ENCODE results near the gene ZMYND11.

The ZMYND11 gene

GRCh38 chr10:135132-135600, at the start of gene ZMYND11:
TSS of gene ZMYND11 (plus strand) at chr10:135455. CDS start at chr10:180013, 44,558 bp downstream.
- in situ Hi-C loops (cut with MboI; ENCODE audit: low sequenced_read_pairs), result no loop called here

- in situ Hi-C loops (cut with MboI; ENCODE audit: low sequenced_read_pairs), result no loop called here
Observed at GRCh38 chr10:86031-86430, 49.2 kb upstream of the ZMYND11 start.

DNA sequence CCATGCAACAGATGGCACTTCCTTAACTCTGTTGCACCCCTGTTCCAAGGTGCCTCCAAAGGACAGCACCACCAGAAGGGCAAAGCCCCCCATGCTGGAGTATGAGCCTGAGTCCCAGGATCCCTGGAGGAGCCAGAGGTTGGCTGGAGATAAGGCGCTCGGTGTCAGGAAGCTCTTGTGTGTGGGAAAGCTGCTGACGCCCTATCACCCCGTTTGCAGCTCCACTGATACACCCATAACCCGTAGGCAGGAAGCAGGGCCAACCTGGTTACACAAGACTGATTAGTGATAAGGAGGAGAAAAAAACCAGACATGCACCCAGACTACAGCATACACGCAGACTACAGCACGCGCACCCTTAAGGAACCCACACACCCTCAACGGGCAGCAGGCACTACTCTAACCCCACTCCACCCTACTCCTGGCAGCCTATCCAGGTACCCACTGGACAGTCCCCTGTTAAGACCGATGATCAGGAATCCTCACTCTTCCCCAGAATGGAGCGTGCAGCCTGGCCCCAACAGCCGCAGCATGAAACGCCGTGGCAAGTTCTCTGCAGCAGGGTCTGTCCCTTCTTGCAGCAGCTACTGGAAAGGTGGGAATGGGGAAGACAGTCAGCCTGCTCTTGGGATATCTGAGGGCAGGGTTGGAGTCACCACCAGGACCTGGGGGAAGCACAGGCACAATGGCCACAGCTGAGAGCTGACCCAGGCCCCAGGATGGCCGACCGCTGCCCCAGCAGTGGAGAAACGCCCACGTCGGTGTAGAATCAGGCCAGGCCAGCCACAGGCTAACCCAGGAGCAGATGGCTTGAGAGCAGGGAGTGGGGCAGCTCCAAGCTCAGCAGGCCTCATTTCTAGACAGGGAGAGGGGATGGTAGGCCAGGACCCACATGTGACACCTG, 47.8 kb upstream of the ZMYND11 start:
- in situ Hi-C loops (cut with MboI; ENCODE audit: low sequenced_read_pairs), result no loop called here

DNA sequence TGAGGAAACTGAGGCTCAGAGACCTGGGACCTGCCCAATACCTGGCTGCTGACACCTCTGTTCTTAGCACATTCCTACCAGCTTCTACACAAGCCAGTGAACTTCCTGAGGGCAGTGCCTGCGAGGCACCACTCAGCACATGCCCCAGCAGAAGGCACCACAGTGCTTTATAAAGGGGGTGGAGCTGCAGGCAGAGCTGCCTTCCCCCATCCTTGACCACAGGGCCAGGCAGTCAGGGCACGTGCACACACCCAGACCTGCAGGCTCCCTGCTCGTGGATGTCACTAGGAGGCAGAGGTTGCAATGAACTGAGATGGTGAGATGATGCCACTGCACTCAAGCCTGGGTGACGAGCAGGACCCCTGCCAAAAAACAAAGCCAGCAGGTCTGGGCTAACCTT, 47.0 kb upstream of the ZMYND11 start:
- in situ Hi-C loops (cut with MboI; ENCODE audit: low sequenced_read_pairs), result no loop called here

- in situ Hi-C loops (cut with MboI; ENCODE audit: low sequenced_read_pairs), result no loop called here
Observed at GRCh38 chr10:89248-89647, 46.0 kb upstream of the ZMYND11 start.

DNA sequence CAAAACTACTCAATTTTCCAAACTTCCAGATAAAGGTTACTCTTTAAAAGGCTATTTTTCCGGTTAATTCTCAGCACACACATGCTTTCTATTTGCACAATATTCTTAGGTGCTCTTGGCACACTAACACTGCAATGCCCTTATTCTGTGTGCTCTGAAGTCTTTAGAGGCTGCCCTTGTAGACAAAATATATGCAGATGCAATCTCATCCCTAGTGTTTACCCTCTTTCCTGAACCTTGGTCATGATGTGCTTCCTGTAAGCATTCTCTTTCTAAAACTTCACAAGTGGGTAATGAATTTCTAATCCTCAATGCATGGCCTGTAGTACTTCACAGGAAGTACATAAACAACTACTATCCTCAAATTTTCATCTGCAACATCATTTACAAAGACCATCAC, 45.1 kb upstream of the ZMYND11 start:
- in situ Hi-C loops (cut with MboI; ENCODE audit: low sequenced_read_pairs), result no loop called here

DNA sequence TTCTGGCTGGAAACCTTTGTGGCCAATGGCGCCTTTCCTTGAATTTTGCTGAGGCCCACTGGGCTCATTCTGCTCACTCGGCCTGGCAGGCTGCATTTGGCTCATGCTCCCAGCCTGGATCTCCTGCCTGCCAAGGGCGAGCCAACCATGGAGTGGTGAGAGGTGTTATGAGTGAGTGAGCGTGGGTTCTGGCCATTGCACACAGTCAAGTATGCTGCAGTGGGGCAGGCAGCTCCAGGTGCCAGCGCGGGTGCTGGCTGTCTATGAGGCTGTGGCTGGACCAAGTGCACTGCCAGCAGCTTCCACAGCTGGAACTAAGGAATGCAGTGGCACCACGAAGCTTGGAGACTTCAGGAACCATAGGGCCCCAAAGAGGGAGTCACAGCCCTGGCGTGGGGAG, 43.9 kb upstream of the ZMYND11 start:
- in situ Hi-C loops (cut with MboI; ENCODE audit: low sequenced_read_pairs), result no loop called here

GRCh38 chr10:92153-92552, 43.1 kb upstream of the ZMYND11 start:
- in situ Hi-C loops (cut with MboI; ENCODE audit: low sequenced_read_pairs), result no loop called here

DNA sequence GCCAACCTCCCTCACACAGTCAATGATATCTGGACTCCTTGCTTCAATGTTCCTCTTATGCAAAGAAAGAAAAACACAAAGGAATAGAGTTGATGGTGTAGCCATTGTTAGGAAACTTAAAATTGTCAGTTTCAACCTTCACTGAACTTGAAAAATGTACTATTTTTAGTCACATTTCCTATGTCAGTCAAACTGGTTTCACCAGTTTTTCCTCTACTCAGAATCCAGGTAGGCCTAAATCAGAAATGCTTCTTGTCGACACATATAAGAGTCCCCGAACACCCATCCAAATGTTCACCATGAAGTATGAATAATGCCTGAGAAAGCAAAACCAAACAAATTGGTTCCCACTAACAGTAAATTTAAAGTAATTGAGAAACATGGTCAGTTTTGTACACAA, 42.4 kb upstream of the ZMYND11 start:
- in situ Hi-C loops (cut with MboI; ENCODE audit: low sequenced_read_pairs), result no loop called here

GRCh38 chr10:94613-95012, 40.6 kb upstream of the ZMYND11 start:
- in situ Hi-C loops (cut with MboI; ENCODE audit: low sequenced_read_pairs), result no loop called here

DNA sequence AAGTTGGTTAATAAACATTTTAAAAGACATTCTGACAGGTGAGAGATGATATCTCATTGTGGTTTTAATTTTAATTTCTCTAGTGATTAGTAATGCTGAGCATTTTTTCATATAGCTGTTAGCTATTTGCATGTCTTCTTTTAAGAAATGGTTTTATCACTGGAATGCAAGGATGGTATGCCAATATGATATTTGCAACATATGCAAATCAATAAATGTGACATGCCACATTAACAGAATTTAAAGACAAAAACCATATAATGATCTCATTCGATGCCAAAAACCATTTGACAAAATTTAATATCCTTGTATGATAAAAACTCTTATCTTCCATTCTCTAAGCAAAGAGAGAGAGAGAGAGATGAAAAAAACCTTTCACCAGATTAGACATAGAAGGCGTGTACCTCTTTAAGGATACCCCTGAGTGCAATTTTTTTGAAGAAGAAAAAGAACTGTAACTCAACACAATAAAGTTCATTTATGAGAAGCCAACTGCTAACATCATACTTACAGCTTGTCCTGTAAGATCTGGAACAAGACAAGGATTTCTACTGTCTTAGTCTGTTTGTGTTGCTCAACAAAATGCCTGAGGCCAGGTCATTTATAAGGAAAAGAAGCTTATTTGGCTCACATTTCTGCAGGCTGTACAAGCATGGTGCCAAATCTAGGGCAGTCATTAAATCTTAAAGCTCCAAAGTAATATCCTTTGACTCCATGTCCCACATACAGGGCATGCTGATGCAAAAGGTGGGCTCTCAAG, 39.7 kb upstream of the ZMYND11 start:
- in situ Hi-C loops (cut with MboI; ENCODE audit: low sequenced_read_pairs), result no loop called here

- in situ Hi-C loops (cut with MboI; ENCODE audit: low sequenced_read_pairs), result no loop called here
Observed at GRCh38 chr10:96466-96865, 38.8 kb upstream of the ZMYND11 start.

GRCh38 chr10:104416-104815, 30.8 kb upstream of the ZMYND11 start:
- in situ Hi-C loops (cut with MboI; ENCODE audit: low sequenced_read_pairs), result no loop called here

DNA sequence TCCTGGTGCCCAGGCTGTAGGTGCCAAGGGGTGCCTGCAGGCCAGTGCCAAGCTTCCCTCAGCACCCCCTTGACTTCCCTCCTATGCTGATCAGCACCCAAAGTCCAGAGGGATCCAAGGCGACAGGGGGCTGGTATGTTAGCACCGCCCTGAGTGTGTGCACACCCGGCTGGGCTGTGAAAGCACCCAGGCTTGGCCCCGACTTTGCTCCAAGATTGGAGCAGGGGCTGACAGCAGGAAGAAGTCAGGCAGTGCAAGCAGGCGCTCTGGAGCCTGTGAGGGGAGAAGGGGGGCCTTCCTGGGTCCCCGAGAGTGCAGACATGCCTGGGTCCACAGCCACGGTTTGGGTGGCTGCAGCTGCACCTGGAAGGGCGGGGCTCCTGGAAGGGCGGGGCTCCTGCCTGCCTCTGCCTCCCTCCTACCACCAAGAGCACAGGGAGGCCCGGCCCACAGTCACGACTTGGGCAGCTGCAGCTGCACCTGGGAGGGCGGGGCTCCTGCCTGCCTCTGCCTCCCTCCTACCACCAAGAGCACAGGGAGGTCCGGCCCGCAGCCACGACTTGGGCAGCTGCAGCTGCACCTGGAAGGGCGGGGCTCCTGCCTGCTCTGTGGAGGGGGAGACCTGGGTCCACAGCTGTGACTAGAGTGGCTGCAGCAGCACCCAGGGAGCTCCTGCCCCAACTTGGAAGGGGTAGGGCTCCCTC, 30.2 kb upstream of the ZMYND11 start:
- in situ Hi-C loops (cut with MboI; ENCODE audit: low sequenced_read_pairs), result no loop called here

GRCh38 chr10:105806-106205, 29.4 kb upstream of the ZMYND11 start:
- in situ Hi-C loops (cut with MboI; ENCODE audit: low sequenced_read_pairs), result no loop called here

DNA sequence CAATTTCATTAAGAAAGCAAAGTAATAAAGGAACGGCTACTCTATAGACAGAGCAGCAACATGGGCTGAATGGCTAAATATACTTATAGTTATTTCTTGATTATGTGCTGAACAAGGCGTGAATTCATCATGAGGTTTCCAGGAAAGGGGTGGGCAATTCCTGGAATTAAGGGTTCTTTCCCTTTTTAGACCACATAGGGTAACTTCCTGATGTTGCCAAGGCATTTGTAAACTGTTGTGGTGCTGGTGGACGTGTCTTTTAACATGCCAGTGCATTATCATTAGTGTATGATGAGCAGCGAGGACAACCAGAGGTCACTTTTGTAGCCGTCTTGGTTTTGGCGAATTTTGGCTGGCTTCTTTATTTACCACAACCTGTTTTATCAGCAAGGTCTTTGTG, 28.5 kb upstream of the ZMYND11 start:
- in situ Hi-C loops (cut with MboI; ENCODE audit: low sequenced_read_pairs), result no loop called here

GRCh38 chr10:112246-112645, 23.0 kb upstream of the ZMYND11 start:
- in situ Hi-C loops (cut with MboI; ENCODE audit: low sequenced_read_pairs), result no loop called here

DNA sequence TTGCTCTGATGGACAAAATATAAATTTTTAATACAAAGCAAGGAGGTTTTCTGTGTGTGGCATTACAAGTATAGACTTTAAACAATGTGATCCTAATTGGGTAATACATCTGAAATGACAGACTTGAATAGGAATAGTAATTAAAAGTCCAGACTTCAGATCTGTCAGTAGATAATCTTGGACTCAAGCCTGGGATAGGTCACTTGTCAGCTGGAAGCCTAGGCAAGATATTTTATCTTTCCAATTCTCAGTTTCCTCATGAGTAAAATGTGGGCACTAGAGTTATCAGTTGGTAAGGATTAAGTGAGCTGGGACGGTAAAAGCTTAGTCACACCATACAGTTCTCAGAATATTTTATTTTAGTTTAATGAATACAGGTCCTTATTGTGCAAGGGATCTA, 10.4 kb upstream of the ZMYND11 start:
- in situ Hi-C loops (cut with MboI; ENCODE audit: low sequenced_read_pairs), result no loop called here

DNA sequence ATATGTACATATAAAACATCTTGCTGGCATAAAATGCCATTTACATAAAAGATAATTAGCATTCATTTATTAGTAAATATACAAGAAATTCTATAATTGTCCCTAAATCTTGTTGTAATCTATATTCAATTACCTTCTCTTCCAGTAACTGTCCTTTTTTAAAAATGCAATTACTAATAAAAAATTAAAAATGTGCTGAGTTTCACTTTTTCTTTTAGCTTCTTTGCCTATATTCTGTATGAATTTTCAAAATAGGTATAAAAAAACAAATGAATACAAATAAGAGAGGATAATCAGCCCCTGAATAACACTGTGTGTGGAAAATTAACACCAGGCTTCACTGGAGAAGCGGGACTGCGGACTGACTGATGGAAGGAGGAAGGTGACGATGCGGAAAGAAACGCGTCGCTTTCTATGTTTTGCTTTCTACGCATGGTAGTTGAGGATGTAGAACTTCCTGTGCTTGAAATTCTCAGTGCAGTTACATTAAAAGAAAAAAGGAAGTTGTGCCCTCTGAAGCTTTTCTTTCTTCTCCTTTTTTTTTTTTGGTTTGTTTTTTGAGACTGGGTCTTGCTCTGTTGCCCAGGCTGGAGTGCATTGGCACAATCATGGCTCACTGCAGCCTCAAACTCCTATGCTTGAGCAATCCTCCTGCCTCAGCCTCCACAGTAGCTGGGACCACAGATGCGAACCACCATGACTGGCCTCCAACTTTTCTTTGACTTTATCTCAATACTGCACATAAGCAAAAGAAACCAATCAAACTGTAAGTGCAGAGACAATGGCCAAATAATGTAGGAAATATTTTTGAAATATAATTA, 7.4 kb upstream of the ZMYND11 start:
- in situ Hi-C loops (cut with MboI; ENCODE audit: low sequenced_read_pairs), result no loop called here

GRCh38 chr10:129810-130209, 5.4 kb upstream of the ZMYND11 start:
- in situ Hi-C loops (cut with MboI; ENCODE audit: low sequenced_read_pairs), result no loop called here

Measured in HL-60/S4 (cell line).